ENCODE data around the gene PLCD3. TPM values are rescaled to one million over a fixed set of nuclear protein-coding genes. Genes with fewer than 3 reads are reported as not detected.
A peak's percentile ranks its signal among the peaks of the same experiment; 100 is the strongest.

The PLCD3 gene
- total and polyA plus RNA-seq, 2 of the 13 experiments (the other 11 are each of a cell fraction or from before 2014, with no cell fraction given), result 11.3 to 39.1 TPM

DNA sequence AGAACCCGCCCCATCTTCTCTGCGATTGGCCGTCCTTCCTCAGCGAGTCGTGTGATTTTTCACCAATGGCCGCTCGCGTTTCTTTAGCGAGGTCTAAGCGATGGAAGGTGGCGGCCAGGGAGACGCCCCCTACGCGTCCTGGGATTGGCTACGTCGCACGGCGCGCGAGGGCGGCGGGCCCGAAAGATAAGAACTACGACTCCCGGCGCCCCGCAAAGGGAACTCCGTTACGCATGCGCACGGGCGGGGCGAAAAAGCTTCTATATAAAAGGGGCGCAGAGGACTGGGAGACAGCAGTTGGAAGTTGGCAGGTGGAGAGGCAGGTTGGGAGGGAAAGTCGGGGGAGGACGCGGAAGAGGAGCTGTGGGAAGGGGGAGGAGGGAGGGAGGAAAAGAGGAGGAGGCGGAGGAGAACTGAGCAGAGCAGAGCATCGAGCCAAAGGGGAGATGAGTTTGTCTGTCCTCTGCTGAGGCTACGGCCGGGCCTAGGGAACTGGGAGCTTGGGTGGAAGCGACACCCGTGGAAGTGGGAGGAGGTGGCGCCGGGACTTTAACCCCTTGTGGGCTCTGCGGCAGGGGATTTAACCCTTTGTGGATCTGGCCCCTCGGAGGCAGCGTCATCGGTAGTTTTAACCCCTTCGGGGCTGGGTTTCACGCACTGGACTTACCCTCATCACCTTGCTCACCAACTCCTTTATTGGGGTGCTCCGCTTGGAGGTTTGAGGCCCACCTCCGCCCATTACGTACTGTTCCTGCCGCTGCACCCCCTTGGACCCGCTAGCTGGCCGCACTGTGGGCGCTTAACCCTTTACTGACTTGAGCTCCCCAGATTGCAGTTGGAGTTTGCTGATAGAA, 16.1 kb upstream of the PLCD3 start, which contains the start of gene HEXIM1 (continued):
- TF ChIP-seq MAZ (IDR thresholded peaks at IDR 0.05; ENCODE audit: borderline replicate concordance, low read depth, low read length) (peak; percentile 100), MAZ (CRISPR knock-in tag; IDR thresholded peaks at IDR 0.05; ENCODE audit: low read depth) (peak; percentile 98), KMT2B (CRISPR knock-in tag; IDR thresholded peaks at IDR 0.05) (peak; percentile 68), GATAD2A (CRISPR knock-in tag; IDR thresholded peaks at IDR 0.05) (peak; percentile 82), HMGXB3 (CRISPR knock-in tag; IDR thresholded peaks at IDR 0.05; ENCODE audit: borderline replicate concordance) (peak; percentile 81), ARNT (IDR thresholded peaks at IDR 0.05) (no peak), ZNF10 (CRISPR knock-in tag; IDR thresholded peaks at IDR 0.05; ENCODE audit: borderline replicate concordance, low read depth) (no peak), HOXA5 (CRISPR knock-in tag; IDR thresholded peaks at IDR 0.05) (0 out of 2 replicates have a peak, but pooled peaks have one; percentile 88), ZNF570 (CRISPR knock-in tag; IDR thresholded peaks at IDR 0.05; ENCODE audit: borderline replicate concordance) (no peak), ZNF235 (CRISPR knock-in tag; IDR thresholded peaks at IDR 0.05; ENCODE audit: borderline replicate concordance) (peak; percentile 68; the same call in 1 of the 2 replicates), ZBTB7A (CRISPR knock-in tag; IDR thresholded peaks at IDR 0.05) (peak; percentile 95; the same call in 1 of the 2 replicates), MIXL1 (CRISPR knock-in tag; IDR thresholded peaks at IDR 0.05) (peak; percentile 67), ZKSCAN5 (CRISPR knock-in tag; IDR thresholded peaks at IDR 0.05) (peak; percentile 68; the same call in 1 of the 2 replicates), TBX3 (IDR thresholded peaks at IDR 0.05; ENCODE audit: borderline replicate concordance) (peak; percentile 81; the same call in 1 of the 2 replicates)
- TF ChIP-seq, protein P1, sequence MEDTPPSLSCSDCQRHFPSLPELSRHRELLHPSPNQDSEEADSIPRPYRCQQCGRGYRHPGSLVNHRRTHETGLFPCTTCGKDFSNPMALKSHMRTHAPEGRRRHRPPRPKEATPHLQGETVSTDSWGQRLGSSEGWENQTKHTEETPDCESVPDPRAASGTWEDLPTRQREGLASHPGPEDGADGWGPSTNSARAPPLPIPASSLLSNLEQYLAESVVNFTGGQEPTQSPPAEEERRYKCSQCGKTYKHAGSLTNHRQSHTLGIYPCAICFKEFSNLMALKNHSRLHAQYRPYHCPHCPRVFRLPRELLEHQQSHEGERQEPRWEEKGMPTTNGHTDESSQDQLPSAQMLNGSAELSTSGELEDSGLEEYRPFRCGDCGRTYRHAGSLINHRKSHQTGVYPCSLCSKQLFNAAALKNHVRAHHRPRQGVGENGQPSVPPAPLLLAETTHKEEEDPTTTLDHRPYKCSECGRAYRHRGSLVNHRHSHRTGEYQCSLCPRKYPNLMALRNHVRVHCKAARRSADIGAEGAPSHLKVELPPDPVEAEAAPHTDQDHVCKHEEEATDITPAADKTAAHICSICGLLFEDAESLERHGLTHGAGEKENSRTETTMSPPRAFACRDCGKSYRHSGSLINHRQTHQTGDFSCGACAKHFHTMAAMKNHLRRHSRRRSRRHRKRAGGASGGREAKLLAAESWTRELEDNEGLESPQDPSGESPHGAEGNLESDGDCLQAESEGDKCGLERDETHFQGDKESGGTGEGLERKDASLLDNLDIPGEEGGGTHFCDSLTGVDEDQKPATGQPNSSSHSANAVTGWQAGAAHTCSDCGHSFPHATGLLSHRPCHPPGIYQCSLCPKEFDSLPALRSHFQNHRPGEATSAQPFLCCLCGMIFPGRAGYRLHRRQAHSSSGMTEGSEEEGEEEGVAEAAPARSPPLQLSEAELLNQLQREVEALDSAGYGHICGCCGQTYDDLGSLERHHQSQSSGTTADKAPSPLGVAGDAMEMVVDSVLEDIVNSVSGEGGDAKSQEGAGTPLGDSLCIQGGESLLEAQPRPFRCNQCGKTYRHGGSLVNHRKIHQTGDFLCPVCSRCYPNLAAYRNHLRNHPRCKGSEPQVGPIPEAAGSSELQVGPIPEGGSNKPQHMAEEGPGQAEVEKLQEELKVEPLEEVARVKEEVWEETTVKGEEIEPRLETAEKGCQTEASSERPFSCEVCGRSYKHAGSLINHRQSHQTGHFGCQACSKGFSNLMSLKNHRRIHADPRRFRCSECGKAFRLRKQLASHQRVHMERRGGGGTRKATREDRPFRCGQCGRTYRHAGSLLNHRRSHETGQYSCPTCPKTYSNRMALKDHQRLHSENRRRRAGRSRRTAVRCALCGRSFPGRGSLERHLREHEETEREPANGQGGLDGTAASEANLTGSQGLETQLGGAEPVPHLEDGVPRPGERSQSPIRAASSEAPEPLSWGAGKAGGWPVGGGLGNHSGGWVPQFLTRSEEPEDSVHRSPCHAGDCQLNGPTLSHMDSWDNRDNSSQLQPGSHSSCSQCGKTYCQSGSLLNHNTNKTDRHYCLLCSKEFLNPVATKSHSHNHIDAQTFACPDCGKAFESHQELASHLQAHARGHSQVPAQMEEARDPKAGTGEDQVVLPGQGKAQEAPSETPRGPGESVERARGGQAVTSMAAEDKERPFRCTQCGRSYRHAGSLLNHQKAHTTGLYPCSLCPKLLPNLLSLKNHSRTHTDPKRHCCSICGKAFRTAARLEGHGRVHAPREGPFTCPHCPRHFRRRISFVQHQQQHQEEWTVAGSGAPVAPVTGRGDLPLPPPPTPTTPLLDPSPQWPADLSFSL (CRISPR knock-in tag; IDR thresholded peaks at IDR 0.05), result no peak
- TF ChIP-seq, protein P2, sequence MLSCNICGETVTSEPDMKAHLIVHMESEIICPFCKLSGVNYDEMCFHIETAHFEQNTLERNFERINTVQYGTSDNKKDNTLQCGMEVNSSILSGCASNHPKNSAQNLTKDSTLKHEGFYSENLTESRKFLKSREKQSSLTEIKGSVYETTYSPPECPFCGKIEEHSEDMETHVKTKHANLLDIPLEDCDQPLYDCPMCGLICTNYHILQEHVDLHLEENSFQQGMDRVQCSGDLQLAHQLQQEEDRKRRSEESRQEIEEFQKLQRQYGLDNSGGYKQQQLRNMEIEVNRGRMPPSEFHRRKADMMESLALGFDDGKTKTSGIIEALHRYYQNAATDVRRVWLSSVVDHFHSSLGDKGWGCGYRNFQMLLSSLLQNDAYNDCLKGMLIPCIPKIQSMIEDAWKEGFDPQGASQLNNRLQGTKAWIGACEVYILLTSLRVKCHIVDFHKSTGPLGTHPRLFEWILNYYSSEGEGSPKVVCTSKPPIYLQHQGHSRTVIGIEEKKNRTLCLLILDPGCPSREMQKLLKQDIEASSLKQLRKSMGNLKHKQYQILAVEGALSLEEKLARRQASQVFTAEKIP (CRISPR knock-in tag; IDR thresholded peaks at IDR 0.05; ENCODE audit: borderline replicate concordance), result no peak
